Mucosa of descending colon (tissue), 3 donors: ENCODE data around the gene FKBP10. TPM values are rescaled to one million over a fixed set of nuclear protein-coding genes. Genes with fewer than 3 reads are reported as not detected.

ENCODE experiments used
- ATAC-seq: fragments of 200-7000 bp; cut with Tn5 transposase; one replicate; pipeline ENCODE4 v1.9.1; 2020; ENCODE audit warnings: mild to moderate bottlenecking, moderate library complexity
- DNase-seq, 3 donors: peaks; one replicate each; pipeline ENCODE4 v3.0.0-alpha.2; 2020
- H3K36me3 ChIP-seq: fragments of 200-600 bp; one replicate; pipeline ENCODE4 v1.8.0; 2021; ENCODE audit warnings: low read depth, mild to moderate bottlenecking
- H3K4me1 ChIP-seq: fragments of 200-600 bp; one replicate; pipeline ENCODE4 v1.8.0; 2021; ENCODE audit warnings: low read depth, mild to moderate bottlenecking
- H3K4me3 ChIP-seq: fragments of 200-600 bp; one replicate; pipeline ENCODE4 v1.8.0; 2021; ENCODE audit warnings: mild to moderate bottlenecking
- H3K9me3 ChIP-seq: fragments of 200-600 bp; one replicate; pipeline ENCODE4 v1.8.0; 2021; ENCODE audit warnings: mild to moderate bottlenecking
- intact Hi-C, 2 donors: fragments of 100-400 bp; cut with DNase I in 1 of 2; cut with micrococcal nuclease in 1 of 2; formaldehyde crosslinking; loops; one replicate each; pipeline versions ENCODE4 v1.11.0 to v1.11.1; 2022; cut with DNase I, micrococcal nuclease
- total RNA-seq, 3 donors: library from RNA; stranded (reverse); fragmentation: NEBNext Ultra II Directional in 2 of 3; extraction: Animal tissue kit (Norgen Biotek cat#: 25700) in 2 of 3; gene quantifications; one replicate each; pipeline versions ENCODE4 v1.2.1 to v1.2.4, GENCODE V29; 2021 to 2023
- TF ChIP-seq, protein P1 (sequence below): fragments of 200-600 bp; IDR thresholded peaks from one replicate; pipeline ENCODE4 v1.8.0; 2022; ENCODE audit warnings: antibody characterized with exemption, mild to moderate bottlenecking
- donor health status: DM: no; HTN: no; CAD: no; lungs with moderate emphysema.
- donor health status: DM: no; HTN: no; CAD: no.
- donor health status: DM: no; HTN: yes; CAD: no.

The FKBP10 gene
- total RNA-seq, 3 donors from 2014 or later = 5.7 to 32.7 (median 18.6) TPM

- no peaks in the 10 kb centered on the region for H3K36me3 ChIP-seq
- no peaks in the 10 kb centered on the region for H3K9me3 ChIP-seq
- no peak overlapping the region for H3K4me3 ChIP-seq
- DNase-seq (peak in 2 of 3 donors; percentile 47 to 57), ATAC-seq (no peak)
- H3K4me1 ChIP-seq = peaks cover 30% of the 10 kb centered on the region
- intact Hi-C loops = no loop called here
- TF ChIP-seq, protein P1, sequence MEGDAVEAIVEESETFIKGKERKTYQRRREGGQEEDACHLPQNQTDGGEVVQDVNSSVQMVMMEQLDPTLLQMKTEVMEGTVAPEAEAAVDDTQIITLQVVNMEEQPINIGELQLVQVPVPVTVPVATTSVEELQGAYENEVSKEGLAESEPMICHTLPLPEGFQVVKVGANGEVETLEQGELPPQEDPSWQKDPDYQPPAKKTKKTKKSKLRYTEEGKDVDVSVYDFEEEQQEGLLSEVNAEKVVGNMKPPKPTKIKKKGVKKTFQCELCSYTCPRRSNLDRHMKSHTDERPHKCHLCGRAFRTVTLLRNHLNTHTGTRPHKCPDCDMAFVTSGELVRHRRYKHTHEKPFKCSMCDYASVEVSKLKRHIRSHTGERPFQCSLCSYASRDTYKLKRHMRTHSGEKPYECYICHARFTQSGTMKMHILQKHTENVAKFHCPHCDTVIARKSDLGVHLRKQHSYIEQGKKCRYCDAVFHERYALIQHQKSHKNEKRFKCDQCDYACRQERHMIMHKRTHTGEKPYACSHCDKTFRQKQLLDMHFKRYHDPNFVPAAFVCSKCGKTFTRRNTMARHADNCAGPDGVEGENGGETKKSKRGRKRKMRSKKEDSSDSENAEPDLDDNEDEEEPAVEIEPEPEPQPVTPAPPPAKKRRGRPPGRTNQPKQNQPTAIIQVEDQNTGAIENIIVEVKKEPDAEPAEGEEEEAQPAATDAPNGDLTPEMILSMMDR = no peak
Measured at GRCh38 chr17:41784207-41784744, 28.5 kb upstream of the FKBP10 start.

DNA sequence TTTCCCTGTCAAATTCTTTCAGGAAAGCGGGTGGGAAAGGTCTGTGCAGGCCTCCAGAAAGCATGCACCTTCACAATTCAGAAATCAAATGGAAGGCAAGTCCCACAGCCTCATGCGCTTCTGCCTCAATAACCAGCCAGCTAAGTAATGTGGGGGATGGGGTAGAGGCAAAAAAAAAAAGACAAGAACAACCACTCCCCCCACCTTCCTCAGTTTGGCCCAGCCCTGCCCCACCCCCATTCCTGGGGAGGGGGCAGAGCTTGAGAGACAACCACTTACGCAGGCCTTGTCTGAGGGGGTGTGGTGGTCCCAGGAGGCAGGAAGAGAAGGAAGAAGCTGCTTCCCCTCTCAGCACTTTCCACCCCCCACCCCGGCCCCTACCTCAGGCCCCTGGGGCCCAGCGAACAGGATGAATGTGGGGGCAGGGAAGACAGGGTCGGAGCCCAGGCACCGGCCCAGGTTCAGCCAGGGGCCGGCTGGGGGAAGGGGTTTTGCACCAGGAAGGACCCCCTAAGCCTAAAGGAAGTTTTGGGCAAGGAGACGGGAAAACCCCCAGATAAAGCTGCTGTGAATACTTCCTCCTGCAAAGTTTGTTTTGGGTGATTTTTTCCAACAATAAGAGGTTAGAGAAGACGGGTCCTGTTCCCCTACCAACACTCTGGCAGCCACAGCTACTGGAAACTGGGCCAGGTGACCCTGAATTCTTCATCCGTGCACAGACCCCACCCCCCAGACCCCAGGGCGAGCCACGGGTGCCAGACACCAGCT is 27.5 kb upstream of the FKBP10 start:
- Histone ChIP-seq H3K36me3 (no peaks in the 10 kb centered on the region), H3K4me3 (peak overlapping the region; percentile 91), H3K4me1 (peaks cover 23% of the 10 kb centered on the region), H3K9me3 (no peaks in the 10 kb centered on the region)
- TF ChIP-seq, protein P1 = no peak
- DNase-seq (peak in 2 of 3 donors; percentile 49 to 60), ATAC-seq (no peak)
- intact Hi-C loops = no loop called here

DNA sequence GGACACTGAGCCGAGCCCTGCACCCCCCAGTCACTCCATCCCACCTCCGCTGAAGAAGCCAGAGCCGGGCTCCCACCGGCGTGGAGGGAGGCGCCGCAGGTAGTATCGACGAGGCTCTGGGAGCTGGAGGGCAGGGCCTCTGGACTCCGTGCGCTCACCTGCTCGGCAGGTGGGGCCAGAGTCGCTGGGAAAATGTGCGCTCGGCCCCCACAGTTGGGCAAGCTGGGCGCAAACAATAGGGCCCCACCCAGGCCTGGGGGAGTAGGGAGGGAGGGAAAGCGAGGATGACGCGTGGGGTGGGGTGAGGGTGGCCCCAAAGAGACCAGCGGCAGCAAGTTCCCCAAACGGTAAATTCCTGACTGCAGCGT is 27.0 kb upstream of the FKBP10 start:
- intact Hi-C loops = no loop called here
- Histone ChIP-seq H3K4me1 (peaks cover 21% of the 10 kb centered on the region), H3K4me3 (peak overlapping the region; percentile 91), H3K36me3 (no peaks in the 10 kb centered on the region), H3K9me3 (no peaks in the 10 kb centered on the region)
- TF ChIP-seq, protein P1 = no peak
- DNase-seq (peak; percentile 89 to 91 (median 90)), ATAC-seq (peak; percentile 72)

GRCh38 chr17:41786227-41787020 is 26.4 kb upstream of the FKBP10 start, which contains the start of gene JUP:
Gene JUP, minus strand, starts transcription at chr17:41786711. Its CDS starts 14,857 bp downstream, at chr17:41771854.
- intact Hi-C loops = no loop called here
- no peaks in the 10 kb centered on the region for H3K36me3 ChIP-seq
- peak; percentile 100 for DNase-seq
- peak; percentile 91 for ATAC-seq
- TF ChIP-seq, protein P1 = no peak
- peak within 1 kb of the TSS; percentile 91 for H3K4me3 ChIP-seq
- H3K9me3 ChIP-seq = no peaks in the 10 kb centered on the region
- H3K4me1 ChIP-seq = peaks cover 21% of the 10 kb centered on the region

- Histone ChIP-seq H3K9me3 (no peaks in the 10 kb centered on the region), H3K4me1 (peaks cover 25% of the 10 kb centered on the region), H3K36me3 (no peaks in the 10 kb centered on the region), H3K4me3 (peak overlapping the region; percentile 91)
- ATAC-seq (no peak), DNase-seq (no peak)
- intact Hi-C loops = no loop called here
- TF ChIP-seq, protein P1 = no peak
Measured at GRCh38 chr17:41787021-41787418, 25.8 kb upstream of the FKBP10 start.
